Measurements from ENCODE around the gene MYO1B.

Gene MYO1B

GRCh38 chr2:191263050-191263449 lies 17.8 kb downstream of the MYO1B start:
- Histone ChIP-seq H3K9me3 (ENCODE audit: control insufficient read depth in 1 of 2, low read length in 2 of 2) (no peaks in the 10 kb centered on the region), H3K36me3 (ENCODE audit: control insufficient read depth in 1 of 2, insufficient read depth in 2 of 2, low read length in 2 of 2) (no peaks in the 10 kb centered on the region), H3K27me3 (ENCODE audit: low read depth, low read length) (no peaks in the 10 kb centered on the region), H3K27ac (ENCODE audit: low read length) (no peak overlapping the region), H3K4me1 (ENCODE audit: control insufficient read depth in 1 of 2, insufficient read depth in 2 of 2, low read length in 2 of 2) (no peaks in the 10 kb centered on the region), H3K4me3 (ENCODE audit: low read depth in 1 of 2, low read length in 2 of 2) (no peak overlapping the region)

GRCh38 chr2:191264647-191265081 lies 19.5 kb downstream of the MYO1B start:
- Histone ChIP-seq H3K4me3 (ENCODE audit: low read depth in 1 of 2, low read length in 2 of 2) (no peak overlapping the region), H3K36me3 (ENCODE audit: control insufficient read depth in 1 of 2, insufficient read depth in 2 of 2, low read length in 2 of 2) (no peaks in the 10 kb centered on the region), H3K9me3 (ENCODE audit: control insufficient read depth in 1 of 2, low read length in 2 of 2) (no peaks in the 10 kb centered on the region), H3K27ac (ENCODE audit: low read length) (peak overlapping the region; percentile 21), H3K4me1 (ENCODE audit: control insufficient read depth in 1 of 2, insufficient read depth in 2 of 2, low read length in 2 of 2) (no peaks in the 10 kb centered on the region), H3K27me3 (ENCODE audit: low read depth, low read length) (no peaks in the 10 kb centered on the region)

DNA sequence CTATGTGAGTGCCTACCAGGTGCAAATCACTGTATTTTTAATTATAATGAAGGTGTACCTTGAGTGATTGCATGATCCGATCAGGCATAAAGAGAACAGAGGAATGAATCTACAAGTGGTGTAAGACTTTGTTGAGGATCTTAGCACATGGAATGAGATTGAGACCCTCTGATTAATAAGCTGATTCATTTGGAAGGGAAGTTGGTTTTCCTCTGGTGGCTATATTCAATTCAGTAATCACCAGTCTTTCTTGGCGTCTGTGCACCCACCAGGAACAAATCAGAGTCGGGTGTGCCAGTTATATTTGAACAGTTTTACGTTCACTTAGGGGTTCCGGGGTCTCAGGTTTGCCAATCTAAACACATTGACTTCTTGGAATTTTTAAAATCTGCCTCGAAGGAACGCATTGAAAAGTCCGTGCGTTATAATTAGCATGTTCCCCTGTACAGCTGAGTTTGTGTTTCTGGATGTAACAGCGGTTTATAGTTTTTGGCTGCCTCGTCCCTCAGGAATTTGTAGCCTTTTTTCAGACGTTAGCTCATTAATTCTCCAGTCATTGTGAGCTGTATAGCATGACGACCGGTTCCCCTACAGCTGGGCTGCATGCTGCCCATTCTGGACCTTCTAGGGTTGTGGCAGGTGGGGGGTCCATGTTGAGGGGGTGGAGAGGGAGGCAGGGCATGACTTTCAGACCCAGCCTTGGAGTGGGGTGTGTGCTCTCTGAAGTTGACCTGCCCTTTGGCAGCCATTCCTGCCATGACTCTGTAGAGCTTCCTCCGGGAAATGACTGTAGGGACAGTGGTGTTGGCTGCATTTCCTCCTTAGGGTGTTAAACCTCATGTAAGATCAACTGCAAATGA lies 20.3 kb downstream of the MYO1B start:
- H3K4me1 ChIP-seq (ENCODE audit: control insufficient read depth in 1 of 2, insufficient read depth in 2 of 2, low read length in 2 of 2): peaks cover 0 to 2% of the 10 kb centered on the region in 2 donors
- peak overlapping the region; percentile 21 for H3K27ac ChIP-seq (ENCODE audit: low read length)
- no peaks in the 10 kb centered on the region for H3K27me3 ChIP-seq (ENCODE audit: low read depth, low read length)
- H3K36me3 ChIP-seq (ENCODE audit: control insufficient read depth in 1 of 2, insufficient read depth in 2 of 2, low read length in 2 of 2): no peaks in the 10 kb centered on the region
- no peaks in the 10 kb centered on the region for H3K9me3 ChIP-seq (ENCODE audit: control insufficient read depth in 1 of 2, low read length in 2 of 2)
- no peak overlapping the region for H3K4me3 ChIP-seq (ENCODE audit: low read depth in 1 of 2, low read length in 2 of 2)

GRCh38 chr2:191266201-191266600 lies 21.0 kb downstream of the MYO1B start:
- H3K4me1 ChIP-seq (ENCODE audit: control insufficient read depth in 1 of 2, insufficient read depth in 2 of 2, low read length in 2 of 2): peaks cover 0 to 6% of the 10 kb centered on the region in 2 donors
- no peaks in the 10 kb centered on the region for H3K27me3 ChIP-seq (ENCODE audit: low read depth, low read length)
- no peak overlapping the region for H3K27ac ChIP-seq (ENCODE audit: low read length)
- no peaks in the 10 kb centered on the region for H3K9me3 ChIP-seq (ENCODE audit: control insufficient read depth in 1 of 2, low read length in 2 of 2)
- no peaks in the 10 kb centered on the region for H3K36me3 ChIP-seq (ENCODE audit: control insufficient read depth in 1 of 2, insufficient read depth in 2 of 2, low read length in 2 of 2)
- no peak overlapping the region for H3K4me3 ChIP-seq (ENCODE audit: low read depth in 1 of 2, low read length in 2 of 2)

- Histone ChIP-seq H3K27me3 (ENCODE audit: low read depth, low read length) (no peaks in the 10 kb centered on the region), H3K4me1 (ENCODE audit: control insufficient read depth in 1 of 2, insufficient read depth in 2 of 2, low read length in 2 of 2) (peaks cover 0 to 6% of the 10 kb centered on the region in 2 donors), H3K36me3 (ENCODE audit: control insufficient read depth in 1 of 2, insufficient read depth in 2 of 2, low read length in 2 of 2) (no peaks in the 10 kb centered on the region), H3K4me3 (ENCODE audit: low read depth in 1 of 2, low read length in 2 of 2) (no peak overlapping the region), H3K9me3 (ENCODE audit: control insufficient read depth in 1 of 2, low read length in 2 of 2) (no peaks in the 10 kb centered on the region), H3K27ac (ENCODE audit: low read length) (no peak overlapping the region)
Observed at GRCh38 chr2:191268596-191268995, 23.4 kb downstream of the MYO1B start.

GRCh38 chr2:191270306-191271161 lies 25.3 kb downstream of the MYO1B start:
- H3K36me3 ChIP-seq (ENCODE audit: control insufficient read depth in 1 of 2, insufficient read depth in 2 of 2, low read length in 2 of 2): no peaks in the 10 kb centered on the region
- no peak overlapping the region for H3K4me3 ChIP-seq (ENCODE audit: low read depth in 1 of 2, low read length in 2 of 2)
- H3K9me3 ChIP-seq (ENCODE audit: control insufficient read depth in 1 of 2, low read length in 2 of 2): no peaks in the 10 kb centered on the region
- H3K27me3 ChIP-seq (ENCODE audit: low read depth, low read length): no peaks in the 10 kb centered on the region
- H3K4me1 ChIP-seq (ENCODE audit: control insufficient read depth in 1 of 2, insufficient read depth in 2 of 2, low read length in 2 of 2): peaks cover 0 to 10% of the 10 kb centered on the region in 2 donors
- H3K27ac ChIP-seq (ENCODE audit: low read length): no peak overlapping the region

DNA sequence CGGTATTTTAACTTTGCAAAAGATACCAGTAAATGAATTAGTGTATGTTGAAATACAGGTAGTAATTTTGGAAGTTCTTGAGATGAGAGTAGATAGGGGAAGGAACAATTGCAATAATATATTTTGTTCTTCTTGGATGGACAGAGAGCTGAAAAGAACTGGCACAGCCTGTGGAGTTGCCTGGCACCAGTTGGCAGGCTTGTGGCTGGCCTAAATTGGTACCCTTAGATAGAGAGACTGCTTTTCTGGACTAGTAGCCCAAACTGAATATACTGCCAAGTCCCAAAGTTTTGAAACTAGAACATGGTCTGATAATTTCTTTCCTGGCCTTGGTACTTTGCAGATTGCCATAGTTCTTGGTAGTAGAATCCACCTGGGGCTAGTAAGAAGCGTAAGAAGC lies 26.9 kb downstream of the MYO1B start:
- Histone ChIP-seq H3K4me3 (ENCODE audit: low read depth in 1 of 2, low read length in 2 of 2) (no peak overlapping the region), H3K36me3 (ENCODE audit: control insufficient read depth in 1 of 2, insufficient read depth in 2 of 2, low read length in 2 of 2) (no peaks in the 10 kb centered on the region), H3K9me3 (ENCODE audit: control insufficient read depth in 1 of 2, low read length in 2 of 2) (no peaks in the 10 kb centered on the region), H3K27ac (ENCODE audit: low read length) (no peak overlapping the region), H3K27me3 (ENCODE audit: low read depth, low read length) (no peaks in the 10 kb centered on the region), H3K4me1 (ENCODE audit: control insufficient read depth in 1 of 2, insufficient read depth in 2 of 2, low read length in 2 of 2) (peaks cover 0 to 10% of the 10 kb centered on the region in 2 donors)

GRCh38 chr2:191274413-191274815 lies 29.2 kb downstream of the MYO1B start:
- H3K36me3 ChIP-seq (ENCODE audit: control insufficient read depth in 1 of 2, insufficient read depth in 2 of 2, low read length in 2 of 2): no peaks in the 10 kb centered on the region
- no peaks in the 10 kb centered on the region for H3K9me3 ChIP-seq (ENCODE audit: control insufficient read depth in 1 of 2, low read length in 2 of 2)
- H3K4me3 ChIP-seq (ENCODE audit: low read depth in 1 of 2, low read length in 2 of 2): no peak overlapping the region
- H3K27ac ChIP-seq (ENCODE audit: low read length): no peak overlapping the region
- no peaks in the 10 kb centered on the region for H3K27me3 ChIP-seq (ENCODE audit: low read depth, low read length)
- H3K4me1 ChIP-seq (ENCODE audit: control insufficient read depth in 1 of 2, insufficient read depth in 2 of 2, low read length in 2 of 2): peaks cover 0 to 10% of the 10 kb centered on the region in 2 donors

GRCh38 chr2:191276792-191277465 lies 31.7 kb downstream of the MYO1B start:
- no peak overlapping the region for H3K27ac ChIP-seq (ENCODE audit: low read length)
- no peak overlapping the region for H3K4me3 ChIP-seq (ENCODE audit: low read depth in 1 of 2, low read length in 2 of 2)
- H3K9me3 ChIP-seq (ENCODE audit: control insufficient read depth in 1 of 2, low read length in 2 of 2): no peaks in the 10 kb centered on the region

GRCh38 chr2:191280290-191280689 lies 35.1 kb downstream of the MYO1B start:
- Histone ChIP-seq H3K4me3 (ENCODE audit: low read depth in 1 of 2, low read length in 2 of 2) (no peak overlapping the region), H3K9me3 (ENCODE audit: control insufficient read depth in 1 of 2, low read length in 2 of 2) (no peaks in the 10 kb centered on the region), H3K27ac (ENCODE audit: low read length) (no peak overlapping the region), H3K36me3 (ENCODE audit: control insufficient read depth in 1 of 2, insufficient read depth in 2 of 2, low read length in 2 of 2) (no peaks in the 10 kb centered on the region), H3K27me3 (ENCODE audit: low read depth, low read length) (no peaks in the 10 kb centered on the region), H3K4me1 (ENCODE audit: control insufficient read depth in 1 of 2, insufficient read depth in 2 of 2, low read length in 2 of 2) (no peaks in the 10 kb centered on the region)

More at GRCh38 chr2:191276792-191277465, 31.7 kb downstream of the MYO1B start:
- H3K27me3 ChIP-seq (ENCODE audit: low read depth, low read length): no peaks in the 10 kb centered on the region
- no peaks in the 10 kb centered on the region for H3K36me3 ChIP-seq (ENCODE audit: control insufficient read depth in 1 of 2, insufficient read depth in 2 of 2, low read length in 2 of 2)
- H3K4me1 ChIP-seq (ENCODE audit: control insufficient read depth in 1 of 2, insufficient read depth in 2 of 2, low read length in 2 of 2): peaks cover 0 to 4% of the 10 kb centered on the region in 2 donors

Data from muscle layer of duodenum (tissue), 2 donors.